Heart right ventricle (tissue), 16 donors: ENCODE results near the gene PAPSS2. TPM values are rescaled to one million over a fixed set of nuclear protein-coding genes. Genes with fewer than 3 reads are reported as not detected.

Source experiments
- ATAC-seq, 8 donors: fragments of 200-7000 bp; cut with Tn5 transposase; one replicate each; pipeline ENCODE4 v1.9.1; 2020; ENCODE audit warnings: mild to moderate bottlenecking in 8 of 8, moderate library complexity in 8 of 8, moderate number of reproducible peaks in 1 of 8
- DNase-seq, 2 donors: peaks; one replicate each; pipeline ENCODE4 v3.0.0-alpha.2; 2020
- H3K27ac ChIP-seq, 10 donors: fragments of 200-600 bp; sonication (generic) in 2 of 10; one replicate each; pipeline versions ENCODE4 v1.5.0 to v1.8.0; 2020 to 2022; ENCODE audit warnings: mild to moderate bottlenecking in 3 of 10
- H3K27me3 ChIP-seq, 7 donors: fragments of 200-600 bp; one replicate each; pipeline ENCODE4 v1.8.0; 2021 to 2022; ENCODE audit warnings: mild to moderate bottlenecking in 2 of 7
- H3K36me3 ChIP-seq, 9 donors: fragments of 200-600 bp; sonication (generic) in 1 of 9; one replicate each; pipeline versions ENCODE4 v1.5.0 to v1.8.0; 2020 to 2022; ENCODE audit warnings: mild to moderate bottlenecking in 2 of 9
- H3K4me1 ChIP-seq, 9 donors: fragments of 200-600 bp; sonication (generic) in 1 of 9; one replicate each; pipeline versions ENCODE4 v1.5.0 to v1.8.0; 2020 to 2022; ENCODE audit warnings: mild to moderate bottlenecking in 4 of 9
- H3K4me3 ChIP-seq, 10 donors: fragments of 200-600 bp; sonication (generic) in 2 of 10; one replicate each; pipeline versions ENCODE4 v1.5.0 to v1.8.0; 2020 to 2022; ENCODE audit warnings: mild to moderate bottlenecking in 7 of 10, moderate library complexity in 2 of 10
- H3K9me3 ChIP-seq, 11 donors: fragments of 200-600 bp in 10 of 11; sonication (generic) in 2 of 11; one replicate each; pipeline versions ENCODE4 v1.5.0 to v1.8.0; 2013 to 2022; ENCODE audit warnings: mild to moderate bottlenecking in 2 of 11, control low read depth in 1 of 11, moderate library complexity in 1 of 11
- WGBS, 2 donors: extraction: QIAGEN DNeasy Blood & Tissue Kit; methylation state at CpG; one replicate each; pipeline ENCODE4 v1.1.7; 2013; ENCODE audit warnings: inconsistent platforms in 1 of 2; 5-methylcytosine and 5-hydroxymethylcytosine counted together
- intact Hi-C, 10 donors: fragments of 100-400 bp; cut with DNase I; formaldehyde crosslinking; loops; one replicate each; pipeline versions ENCODE4 v1.11.1 to v1.14.2; 2022
- polyA plus RNA-seq, 2 donors: library from polyadenylated mRNA; stranded (reverse); fragments of 200-250 nt; gene quantifications; one replicate each; pipeline ENCODE4 v1.2.3, GENCODE V29; 2013
- total RNA-seq, 10 donors: library from RNA; stranded (reverse); fragmentation: NEBNext Ultra II Directional in 3 of 10; extraction: Animal tissue kit (Norgen Biotek cat#: 25700) in 3 of 10; gene quantifications; one replicate each; pipeline versions ENCODE4 v1.2.1 to v1.2.4, GENCODE V29; 2021 to 2023
- TF ChIP-seq, protein P1 (sequence below), 9 donors: fragments of 200-600 bp; sonication (generic) in 2 of 9; IDR thresholded peaks; one replicate each; pipeline versions ENCODE4 v1.5.0 to v1.8.0; 2021 to 2022; ENCODE audit warnings: antibody characterized with exemption in 9 of 9, mild to moderate bottlenecking in 5 of 9, moderate library complexity in 1 of 9
- donor health status: Arrhythmogenic right ventricular cardiomyopathy.
- donor health status: ischemic (EF 13 %, LVEDD 7.1; RV severe dilation, severe dysfunction).
- donor health status: healthy with polysubstance abuse.
- donor health status: DM: no; HTN: yes; CAD: no.
- donor health status: DM: no; HTN: no; CAD: no.
- donor health status: ischemic (EF 25% LVEDD 6.9; RV normal size, moderate dysfunction).
- donor health status: ischemic (EF 25% LVEDD 5.7; RV mildly dilated, moderate dysfunction).
- donor health status: healthy.
- donor health status: DM: yes; HTN: yes; CAD: no.
- donor health status: Ischemic cardiomyopathy.
- donor health status: ischemic (EF 35%, LVEDD 5.7; RV mildly dilated, moderate dysfunction).
- donor health status: nonischemic (EF 11% LVEDD 7.7; RV severe dilation, severe dysfunction).
- donor health status: DM: yes; HTN: yes; CAD: no.
- donor health status: PGD.
- donor health status: ischemic (EF 29% LVEDD 5.4; RV normal size, mild dysfunction).
- donor health status: nonischemic (EF 23%, LVEDD 6.1; RV moderate dilation, normal function).

PAPSS2 gene
- total and polyA plus RNA-seq, 12 donors: 3.3 to 10.9 (median 6.2) TPM

- Histone ChIP-seq H3K4me1 (peaks cover 0 to 8% (median 0%) of the 10 kb centered on the region in 9 donors), H3K27me3 (no peaks in the 10 kb centered on the region), H3K9me3 (no peaks in the 10 kb centered on the region), H3K4me3 (no peak overlapping the region), H3K27ac (no peak overlapping the region), H3K36me3 (no peaks in the 10 kb centered on the region)
- no peak for ATAC-seq
- intact Hi-C loops: no loop called here
- WGBS, 2 donors: 77 to 86% methylated on average over 11 of the region's 11 CpGs
- DNase-seq: no peak
- TF ChIP-seq, protein P1, sequence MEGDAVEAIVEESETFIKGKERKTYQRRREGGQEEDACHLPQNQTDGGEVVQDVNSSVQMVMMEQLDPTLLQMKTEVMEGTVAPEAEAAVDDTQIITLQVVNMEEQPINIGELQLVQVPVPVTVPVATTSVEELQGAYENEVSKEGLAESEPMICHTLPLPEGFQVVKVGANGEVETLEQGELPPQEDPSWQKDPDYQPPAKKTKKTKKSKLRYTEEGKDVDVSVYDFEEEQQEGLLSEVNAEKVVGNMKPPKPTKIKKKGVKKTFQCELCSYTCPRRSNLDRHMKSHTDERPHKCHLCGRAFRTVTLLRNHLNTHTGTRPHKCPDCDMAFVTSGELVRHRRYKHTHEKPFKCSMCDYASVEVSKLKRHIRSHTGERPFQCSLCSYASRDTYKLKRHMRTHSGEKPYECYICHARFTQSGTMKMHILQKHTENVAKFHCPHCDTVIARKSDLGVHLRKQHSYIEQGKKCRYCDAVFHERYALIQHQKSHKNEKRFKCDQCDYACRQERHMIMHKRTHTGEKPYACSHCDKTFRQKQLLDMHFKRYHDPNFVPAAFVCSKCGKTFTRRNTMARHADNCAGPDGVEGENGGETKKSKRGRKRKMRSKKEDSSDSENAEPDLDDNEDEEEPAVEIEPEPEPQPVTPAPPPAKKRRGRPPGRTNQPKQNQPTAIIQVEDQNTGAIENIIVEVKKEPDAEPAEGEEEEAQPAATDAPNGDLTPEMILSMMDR (IDR thresholded peaks at IDR 0.05): no peak
Measured at GRCh38 chr10:87696922-87697745, 37.5 kb downstream of the PAPSS2 start.

DNA sequence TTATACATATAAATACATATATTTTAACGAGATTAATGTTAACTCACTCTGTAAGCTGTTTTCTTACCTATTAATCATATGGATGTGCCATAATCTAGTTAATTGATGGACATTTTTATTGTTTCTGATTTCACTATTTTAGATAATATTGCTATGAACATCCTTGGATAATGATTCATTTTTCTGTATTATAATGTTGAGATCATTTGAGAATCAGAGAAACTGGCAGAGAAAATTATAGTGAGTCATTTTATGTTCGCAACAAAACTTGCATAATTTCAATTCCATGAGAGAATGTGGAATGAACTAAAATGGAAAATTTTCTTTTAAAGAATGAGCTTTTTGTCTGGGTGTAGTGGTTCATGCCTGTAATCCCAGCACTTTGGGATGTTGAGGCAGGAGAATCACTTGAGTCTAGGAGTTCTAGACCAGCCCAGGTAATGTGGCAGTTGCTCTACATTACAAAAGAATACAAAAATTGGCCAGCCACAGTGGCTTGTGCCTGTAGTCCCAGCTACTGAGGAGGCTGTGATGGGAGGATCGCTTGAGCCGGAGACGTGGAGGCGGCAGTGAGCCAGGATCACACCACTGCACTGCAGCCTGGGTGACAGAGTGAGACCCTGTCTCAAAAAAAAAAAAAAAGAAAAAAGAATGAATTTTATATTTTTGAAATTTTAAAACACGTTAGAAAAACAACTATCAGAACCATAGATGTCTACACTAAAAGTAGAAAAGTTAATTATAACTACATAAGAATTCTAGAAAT, 40.5 kb downstream of the PAPSS2 start:
- peak in 2 of 8 donors; percentile 11 to 19 for ATAC-seq
- H3K4me1 ChIP-seq: peaks cover 0 to 8% (median 0%) of the 10 kb centered on the region in 9 donors
- no peak for DNase-seq
- H3K4me3 ChIP-seq: no peak overlapping the region
- H3K9me3 ChIP-seq: no peaks in the 10 kb centered on the region
- 85 to 88% methylated on average over 7 of the region's 7 CpGs for WGBS, 2 donors
- TF ChIP-seq, protein P1 (IDR thresholded peaks at IDR 0.05): no peak
- H3K36me3 ChIP-seq: no peaks in the 10 kb centered on the region
- H3K27ac ChIP-seq: peak overlapping the region in 4 of 10 donors; percentile 11 to 43 (median 27)
- intact Hi-C loops: no loop called here
- H3K27me3 ChIP-seq: no peaks in the 10 kb centered on the region

DNA sequence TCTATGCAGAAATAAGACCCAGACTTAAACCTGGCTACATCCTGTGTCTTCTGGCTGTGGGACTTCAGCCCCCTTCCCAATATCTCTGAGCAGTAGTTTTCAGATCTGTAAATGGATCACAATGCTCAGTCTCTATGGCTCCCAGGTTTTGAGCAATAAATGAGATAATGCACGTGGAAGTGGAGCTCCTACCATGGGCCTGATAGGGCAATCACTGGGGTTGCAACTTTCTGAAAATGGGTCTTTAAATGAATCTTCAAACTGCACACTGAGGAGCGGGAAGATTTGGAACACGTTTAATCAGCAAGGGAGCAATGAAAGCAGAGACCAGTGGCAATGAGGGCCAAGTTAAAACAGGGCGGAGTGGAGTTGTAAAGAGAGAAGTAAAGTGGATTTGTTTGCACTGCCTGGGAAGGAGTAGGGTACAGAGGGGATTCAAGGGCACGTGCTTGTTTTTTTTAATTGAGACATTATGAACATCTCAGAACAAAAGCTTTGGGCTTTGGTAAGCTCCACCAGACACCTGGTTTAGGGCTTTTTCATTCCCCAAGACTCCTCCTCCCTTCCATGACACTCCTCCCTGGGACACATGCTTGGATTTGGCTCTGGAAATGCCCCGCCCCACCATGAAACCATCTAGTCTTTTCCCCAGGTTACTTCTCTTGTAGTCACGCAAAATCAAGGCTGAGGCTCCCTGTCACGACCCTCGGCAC, 42.7 kb downstream of the PAPSS2 start:
- no peak for ATAC-seq
- Histone ChIP-seq H3K27ac (no peak overlapping the region), H3K9me3 (no peaks in the 10 kb centered on the region), H3K4me3 (no peak overlapping the region), H3K36me3 (no peaks in the 10 kb centered on the region), H3K4me1 (peaks cover 0 to 8% (median 0%) of the 10 kb centered on the region in 9 donors), H3K27me3 (no peaks in the 10 kb centered on the region)
- TF ChIP-seq, protein P1 (IDR thresholded peaks at IDR 0.05): no peak
- intact Hi-C loops: no loop called here
- DNase-seq: no peak
- WGBS, 2 donors: 78 to 82% methylated on average over 9 of the region's 9 CpGs

DNA sequence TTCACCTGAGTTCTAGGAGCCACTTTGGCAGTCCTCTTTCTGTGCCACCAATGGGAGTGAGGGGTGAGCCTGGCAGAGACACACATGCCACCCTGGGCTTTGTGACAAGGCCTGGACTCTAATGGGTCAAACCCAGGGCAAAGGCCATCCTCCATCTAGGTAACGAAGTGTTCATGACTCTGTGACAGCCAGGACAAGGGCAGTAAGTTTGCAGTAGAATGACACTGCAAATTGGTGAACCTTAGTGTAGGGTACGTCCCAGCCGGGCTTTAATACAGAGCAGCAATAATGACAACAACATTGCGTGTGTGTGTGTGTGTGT, 43.3 kb downstream of the PAPSS2 start:
- no peaks in the 10 kb centered on the region for H3K9me3 ChIP-seq
- 92 to 95% methylated on average over 4 of the region's 4 CpGs for WGBS, 2 donors

More for the DNA sequence above, 43.3 kb downstream of the PAPSS2 start:
- no peaks in the 10 kb centered on the region for H3K36me3 ChIP-seq
- H3K4me1 ChIP-seq: peaks cover 0 to 8% (median 0%) of the 10 kb centered on the region in 9 donors
- no peaks in the 10 kb centered on the region for H3K27me3 ChIP-seq
- TF ChIP-seq, protein P1 (IDR thresholded peaks at IDR 0.05): no peak
- no peak overlapping the region for H3K27ac ChIP-seq
- intact Hi-C loops: no loop called here
- no peak for ATAC-seq
- no peak overlapping the region for H3K4me3 ChIP-seq
- DNase-seq: no peak
